COR-L47 (cell line): ENCODE results near the gene NCK2.
"Not testable (repeated sequence)": the region's sequence is repeated elsewhere in the genome, so short reads cannot be mapped to it uniquely, and the experiment has no call there.

Source experiments
- DNase-seq: peaks from one replicate; lab custom pipeline; 2025; lab: John Stamatoyannopoulos, UW

The NCK2 gene

DNA sequence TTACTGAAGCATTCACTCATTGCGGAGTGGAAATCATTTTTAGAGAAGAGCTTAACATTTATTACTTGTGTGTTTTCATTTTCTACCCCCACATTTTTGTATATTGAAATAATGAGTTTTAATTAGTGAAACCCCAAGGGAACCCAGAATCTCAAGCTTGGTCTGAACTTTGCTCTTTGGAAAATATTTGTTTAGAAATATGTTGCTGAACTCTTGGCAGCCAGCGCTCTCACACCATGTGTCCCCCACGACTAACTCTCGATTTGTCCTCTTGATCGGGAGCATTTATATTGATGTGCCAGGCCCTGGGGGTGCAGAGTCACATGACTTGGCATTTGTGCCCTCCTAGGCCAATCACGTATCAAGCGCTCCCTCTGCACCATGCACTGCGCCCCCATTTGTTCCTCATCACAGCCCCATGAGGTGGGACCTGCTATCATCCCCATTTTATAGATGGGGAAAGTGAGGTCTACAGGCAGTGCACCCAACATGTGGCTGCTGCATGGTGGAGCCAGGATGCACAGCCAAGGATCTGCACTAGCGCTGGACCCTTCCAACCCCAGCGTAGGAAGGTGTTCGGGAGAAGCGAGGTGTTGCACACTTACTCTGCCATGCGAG is 149.7 kb downstream of the NCK2 start:
- DNase-seq, result no peak

DNA sequence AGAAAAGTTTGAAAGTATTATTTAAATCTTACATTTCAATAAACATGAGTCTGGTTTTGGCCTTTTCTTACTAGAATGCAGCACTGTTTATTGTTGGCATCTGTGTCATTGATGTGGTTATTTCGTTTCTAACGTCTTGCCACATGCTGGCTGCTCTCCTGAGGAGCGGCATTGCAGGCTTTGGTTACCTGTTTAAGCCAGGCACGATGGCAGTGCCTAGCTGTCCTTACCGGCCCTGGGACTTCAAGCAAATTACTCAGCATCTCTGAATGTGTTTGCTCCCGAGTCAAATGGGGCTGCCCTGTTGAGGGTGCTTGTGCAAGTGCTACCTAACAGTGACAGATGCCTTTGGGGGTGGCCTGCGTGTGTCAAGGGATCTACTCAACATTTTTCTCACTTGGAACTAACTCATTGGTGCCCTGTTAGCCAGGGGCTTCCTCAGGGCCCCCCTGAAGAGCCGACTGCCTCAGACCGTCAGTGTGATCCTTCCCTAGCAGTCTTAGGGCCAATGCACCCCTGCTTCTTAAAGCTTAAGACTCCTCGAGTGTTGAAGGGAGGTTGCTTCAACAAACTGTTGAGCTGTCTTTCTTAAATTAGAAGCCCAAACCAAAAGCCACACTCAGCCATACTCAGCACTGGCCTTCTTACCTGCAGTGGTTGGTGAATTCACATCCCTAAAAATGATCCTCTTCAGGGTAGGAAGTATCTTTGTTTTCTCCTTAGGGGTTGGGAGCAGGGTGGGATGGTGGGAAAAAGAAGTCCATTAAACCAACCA is 151.5 kb downstream of the NCK2 start:
- DNase-seq, result no peak

- no peak for DNase-seq
Observed at GRCh38 chr2:105896765-105897163, 152.1 kb downstream of the NCK2 start.

GRCh38 chr2:105897694-105898093 is 153.0 kb downstream of the NCK2 start:
- not testable (repeated sequence) for DNase-seq

- DNase-seq, result no peak
Observed at GRCh38 chr2:105903051-105903674, 158.5 kb downstream of the NCK2 start.

DNA sequence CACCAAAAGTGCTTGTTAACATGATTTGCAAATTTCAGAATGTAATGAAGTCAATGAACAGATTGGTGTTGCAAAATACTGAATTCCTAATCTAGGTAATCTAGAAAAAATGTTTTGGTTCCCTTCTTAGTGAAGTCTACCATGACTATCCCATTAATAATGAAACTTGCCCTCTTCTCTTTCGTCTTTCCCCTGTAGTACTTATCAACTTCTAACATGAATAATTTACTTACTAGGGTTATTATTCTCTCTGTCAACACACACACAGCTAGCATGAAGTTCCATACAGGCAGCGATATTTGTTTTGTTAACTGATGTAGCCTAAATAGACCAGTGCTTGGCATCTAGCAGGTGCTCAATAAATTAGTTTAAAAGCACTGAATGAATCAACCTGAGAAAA is 160.2 kb downstream of the NCK2 start:
- no peak for DNase-seq

- no peak for DNase-seq
Observed at GRCh38 chr2:105906481-105906880, 161.8 kb downstream of the NCK2 start.

DNA sequence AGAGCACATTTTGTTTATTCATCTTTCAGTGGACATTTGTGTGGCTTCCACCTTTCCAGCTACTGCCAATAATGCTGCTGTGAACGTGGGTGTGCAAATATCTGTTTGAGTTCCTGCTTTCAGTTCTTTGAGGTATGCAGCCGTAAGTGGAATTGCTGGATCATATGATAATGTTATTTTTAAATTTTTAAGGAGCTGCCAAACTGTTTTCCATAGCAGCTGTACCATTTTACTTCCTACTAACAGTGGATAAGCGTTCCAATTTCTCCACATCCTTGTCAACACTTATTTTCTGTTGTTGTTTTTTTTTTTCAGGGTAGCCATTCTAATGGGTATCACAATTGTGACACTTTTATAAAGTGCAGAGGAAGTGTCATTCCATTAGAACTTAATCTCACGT is 162.5 kb downstream of the NCK2 start:
- DNase-seq, result no peak

DNA sequence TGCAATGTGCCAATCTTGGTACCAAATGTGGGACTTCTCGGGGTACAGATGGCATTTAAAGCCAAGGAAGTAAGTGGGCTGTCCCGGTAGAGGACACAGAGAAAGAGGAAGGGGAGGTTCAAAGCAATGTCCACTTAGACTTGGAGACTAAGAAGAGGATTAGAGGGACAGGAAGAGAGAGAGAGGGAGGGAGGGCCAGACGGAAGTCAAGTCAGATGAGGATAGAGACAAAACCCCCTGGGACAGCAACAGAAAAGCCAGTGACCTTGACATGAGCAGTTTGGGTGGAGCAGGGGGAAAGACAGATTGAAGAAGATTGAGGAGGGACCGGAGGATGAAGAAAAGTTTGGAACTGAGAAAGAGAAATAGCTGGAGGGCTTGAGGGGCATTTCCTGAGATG is 164.5 kb downstream of the NCK2 start:
- no peak for DNase-seq

DNA sequence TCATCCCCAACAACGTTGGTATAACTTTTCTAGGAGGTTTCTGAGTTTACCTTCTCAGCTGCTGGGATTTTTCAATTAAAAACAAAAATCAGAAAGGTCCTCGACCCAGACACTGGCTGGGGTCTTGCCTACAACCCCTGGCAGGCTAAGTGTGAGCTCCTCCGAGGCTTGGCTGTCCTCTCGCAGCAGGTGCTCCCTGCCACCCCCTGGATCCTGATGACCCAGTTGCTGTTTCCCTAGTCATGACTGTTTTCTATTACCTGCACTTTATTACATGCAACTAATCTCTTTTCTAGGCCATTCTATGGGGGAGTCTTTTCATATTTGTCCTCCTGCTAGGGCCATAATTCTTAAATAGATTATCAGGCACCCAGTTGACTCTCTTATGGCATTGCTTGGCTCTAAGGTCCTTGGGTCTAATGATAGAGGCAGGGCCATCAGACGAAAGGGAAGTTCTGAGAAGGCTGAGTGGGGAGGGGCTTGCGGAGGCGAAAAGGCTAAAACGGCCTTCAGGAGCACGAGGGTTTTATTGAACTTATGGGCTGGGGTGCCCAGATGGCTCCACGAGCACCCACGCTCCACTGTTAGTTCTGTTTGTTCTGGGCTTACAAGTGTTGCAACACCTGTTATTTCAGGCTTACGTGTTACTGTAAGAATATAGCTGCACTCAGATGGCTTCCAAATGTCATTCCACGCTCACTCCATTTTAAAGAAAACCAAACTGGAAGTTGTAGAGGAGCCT is 166.0 kb downstream of the NCK2 start:
- DNase-seq, result no peak

DNA sequence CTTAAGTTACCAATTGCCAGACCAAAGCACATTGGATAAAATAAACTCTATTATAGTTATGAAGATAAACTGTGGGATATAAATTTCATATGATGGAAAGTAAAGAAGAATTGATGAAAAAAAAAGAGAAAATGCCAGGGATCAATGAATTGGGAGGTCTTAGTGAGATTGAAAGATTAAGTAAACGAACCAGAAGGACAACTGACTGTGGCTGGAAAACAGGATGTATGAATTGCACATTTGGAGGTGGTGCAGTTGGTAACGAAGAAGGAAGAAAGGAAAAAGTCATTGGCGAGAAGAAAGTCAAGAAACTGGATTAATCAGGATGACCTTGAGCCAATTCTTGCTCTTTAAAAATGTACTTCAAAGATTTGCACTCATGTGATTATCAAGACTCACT is 166.7 kb downstream of the NCK2 start:
- DNase-seq, result no peak

DNA sequence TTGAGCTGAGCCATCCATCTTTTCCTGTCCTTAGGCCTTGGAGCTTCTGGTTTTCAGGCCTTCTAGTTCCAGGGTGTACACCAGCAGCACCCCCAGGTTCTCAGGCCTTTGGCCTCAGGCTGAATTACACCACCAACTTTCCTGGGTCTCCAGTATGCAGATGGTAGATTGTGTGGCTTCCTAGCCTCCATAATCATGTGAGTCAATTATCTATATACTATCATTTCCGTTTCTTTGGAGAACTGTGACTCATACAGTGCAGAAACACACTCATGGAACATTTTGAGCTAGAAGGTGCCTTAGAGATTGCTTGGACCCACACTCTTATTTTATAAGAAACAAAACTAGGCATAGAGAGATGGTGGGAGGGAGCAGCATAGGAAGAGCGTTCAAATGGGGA is 167.4 kb downstream of the NCK2 start:
- no peak for DNase-seq

DNA sequence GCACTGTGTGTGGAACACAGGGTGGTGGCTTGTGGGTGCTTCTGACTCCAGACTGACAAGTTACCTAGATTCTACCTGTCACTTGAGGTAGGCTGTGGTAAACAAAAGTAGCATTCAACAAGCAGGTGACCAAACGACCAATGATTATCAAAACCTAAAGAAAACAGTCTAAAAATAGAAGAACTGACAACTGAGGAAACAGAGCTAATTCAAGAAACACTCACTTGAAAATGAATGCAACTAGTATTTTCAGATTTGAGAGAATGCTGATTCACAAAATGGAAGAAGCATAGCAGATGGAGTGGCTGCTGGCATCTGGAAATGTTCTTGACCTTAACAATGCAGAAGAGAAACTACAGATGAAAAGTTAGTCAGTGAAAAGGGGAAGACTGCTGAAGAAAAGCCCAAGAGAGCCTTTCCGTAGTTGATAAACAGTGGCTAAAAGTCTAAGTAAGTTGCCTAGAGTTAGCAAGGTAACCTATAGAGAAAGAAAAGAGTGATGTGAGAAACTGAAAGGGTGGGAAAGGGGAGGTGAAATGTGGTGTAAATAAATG is 170.4 kb downstream of the NCK2 start:
- no peak for DNase-seq

GRCh38 chr2:105917226-105917625 is 172.5 kb downstream of the NCK2 start:
- DNase-seq, result no peak

- no peak for DNase-seq
Observed at GRCh38 chr2:105917688-105918087, 173.0 kb downstream of the NCK2 start.

- DNase-seq, result peak; percentile 3
Observed at GRCh38 chr2:105919191-105919811, 174.6 kb downstream of the NCK2 start.

- no peak for DNase-seq
Observed at GRCh38 chr2:105919826-105920225, 175.1 kb downstream of the NCK2 start.

DNA sequence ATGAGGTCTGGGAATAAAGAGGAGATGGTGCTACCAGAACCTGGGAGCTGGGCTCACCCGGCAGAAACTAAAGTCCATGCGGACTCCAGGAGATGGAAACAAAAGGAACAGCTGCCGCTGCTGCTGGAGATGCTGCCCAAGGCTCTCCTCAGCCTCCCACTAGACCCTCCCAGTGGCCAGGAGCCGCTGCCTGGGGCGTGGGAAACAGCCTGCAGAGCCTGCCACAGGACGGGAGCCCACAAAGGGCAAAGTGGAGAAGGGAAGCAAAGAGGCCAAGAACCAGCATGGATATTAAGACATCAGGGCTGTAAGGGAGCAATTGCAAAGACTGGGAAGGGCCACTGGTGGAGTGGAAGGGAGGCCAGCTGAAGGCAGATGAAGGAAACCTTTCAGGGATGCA is 179.6 kb downstream of the NCK2 start:
- no peak for DNase-seq

DNA sequence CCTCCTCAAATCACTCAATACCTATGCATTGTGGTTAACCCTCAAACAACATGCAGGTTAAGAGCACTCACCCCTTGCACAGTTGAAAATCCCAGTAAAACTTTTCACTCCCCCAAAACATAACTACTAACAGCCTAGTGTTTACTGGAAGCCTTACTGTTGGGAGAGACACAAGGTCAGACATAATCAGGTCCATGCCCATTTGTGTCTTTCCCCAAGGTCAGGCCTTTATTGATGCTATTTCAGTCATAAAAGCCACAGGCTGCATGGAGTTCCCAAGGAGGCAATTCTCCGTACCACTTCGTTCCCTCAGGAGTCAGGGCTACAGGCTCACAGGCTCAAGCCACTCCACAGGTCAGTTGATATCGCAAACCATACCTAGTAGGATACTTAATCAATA is 180.2 kb downstream of the NCK2 start:
- no peak for DNase-seq

DNA sequence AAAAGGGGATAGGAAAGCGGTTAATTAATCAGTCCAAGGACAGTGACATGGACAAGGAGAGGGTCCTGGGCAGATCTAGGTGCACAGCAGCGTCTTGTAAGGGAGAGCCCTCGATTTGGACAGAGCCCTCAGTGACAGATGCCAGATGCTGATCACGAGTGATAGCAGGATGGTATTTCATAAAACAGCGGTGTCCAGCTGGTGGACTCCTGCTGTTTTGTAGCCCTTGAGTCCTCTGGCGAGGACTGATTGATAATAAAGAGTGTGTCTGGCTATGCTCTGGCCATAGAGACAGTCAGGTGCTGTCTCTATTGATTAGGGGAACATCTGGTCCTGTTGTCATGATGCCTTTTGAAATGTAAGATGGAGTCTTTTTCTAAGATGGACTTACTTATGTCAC is 180.7 kb downstream of the NCK2 start:
- no peak for DNase-seq

GRCh38 chr2:105926960-105927678 is 182.4 kb downstream of the NCK2 start:
- DNase-seq, result no peak
